ENCODE results near the gene SRPRA. TPM values are rescaled to one million over a fixed set of nuclear protein-coding genes. Genes with fewer than 3 reads are reported as not detected.
A peak's percentile ranks its signal among the peaks of the same experiment; 100 is the strongest.

SRPRA gene
- total and polyA plus RNA-seq, 10 of the 15 experiments (the other 5 are each of a cell fraction or from before 2014, with no cell fraction given): 29.6 to 131 (median 92.8) TPM

DNA sequence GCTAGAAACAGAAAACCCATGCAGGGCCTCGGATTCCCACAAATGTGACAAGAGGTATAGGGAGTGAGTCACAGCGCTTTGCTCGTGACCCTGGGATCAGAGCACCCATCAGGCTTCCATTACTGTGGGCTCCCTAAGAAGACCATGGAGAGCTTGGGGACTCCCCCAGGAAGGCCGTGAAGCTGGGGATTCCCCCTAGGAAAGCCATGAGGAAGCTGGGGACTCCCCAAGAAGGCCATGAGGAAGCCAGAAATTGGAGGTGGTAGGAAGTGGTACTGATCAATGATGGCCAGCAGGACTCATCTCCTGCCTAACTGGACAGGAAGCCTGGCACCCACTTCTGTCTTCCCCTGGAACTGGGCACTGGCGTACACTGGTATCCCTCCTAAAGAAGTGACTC is 25.0 kb upstream of the SRPRA start:
- Histone ChIP-seq H4K20me1 (ENCODE audit: control insufficient read depth, insufficient read depth) (no peaks in the 10 kb centered on the region), H3K79me2 (ENCODE audit: control insufficient read depth, insufficient read depth, low read length) (no peaks in the 10 kb centered on the region), H3K4me2 (ENCODE audit: control insufficient read depth, insufficient read depth) (no peak overlapping the region), H3K4me3 (no peak overlapping the region), H3K4me1 (ENCODE audit: control insufficient read depth, insufficient read depth, low read length) (peaks cover 8% of the 10 kb centered on the region), H3K36me3 (ENCODE audit: control insufficient read depth in 2 of 2, insufficient read depth in 2 of 2, low read length in 1 of 2) (peaks cover 8 to 12% of the 10 kb centered on the region in 2 experiments; a peak in 3 of 4 replicates), H3K27me3 (replicated peaks in 1 of 2; ENCODE audit: control insufficient read depth in 2 of 2, insufficient read depth in 2 of 2, low read length in 1 of 2) (no peaks in the 10 kb centered on the region), H2AFZ (ENCODE audit: control insufficient read depth, low read depth, low read length) (no peak overlapping the region), H3K27ac (ENCODE audit: control insufficient read depth, insufficient read depth) (no peak overlapping the region; the same call in 1 of the 2 replicates), H3K9me3 (replicated peaks; ENCODE audit: control insufficient read depth, insufficient read depth, low read length) (no peaks in the 10 kb centered on the region), H3K9ac (ENCODE audit: control insufficient read depth, insufficient read depth, low read length) (no peak overlapping the region)
- 46% methylated on average over 5 of the region's 5 CpGs for WGBS (ENCODE audit: insufficient coverage, insufficient replicate concordance, low lambda C conversion rate, missing lambda C conversion rate)
- POLR2A ChIA-PET: interaction anchor here (1.2 kb wide), 1 partner anchor 10 kb away, joined by 3 read pairs; the partner anchor contains the start of gene DCPS
- CTCF ChIA-PET: interaction anchor here (0.7 to 1.5 kb wide), 4 partner anchors 17 to 187 kb away, joined by 3 to 4 read pairs (median 3); no protein-coding TSS in a partner anchor
- RAD21 ChIA-PET (ENCODE audit: unreplicated experiment): interaction anchor here (1.2 kb wide), 1 partner anchor 10 kb away, joined by 4 read pairs; the partner anchor contains the start of gene DCPS
- ATAC-seq: peak; percentile 52
- SMC1A ChIA-PET (ENCODE audit: uncharacterized antibody, unreplicated experiment): interaction anchor here (1.1 to 1.2 kb wide), 2 partner anchors 8 to 25 kb away, joined by 3 to 4 read pairs; no protein-coding TSS in a partner anchor
- no peak for DNase-seq (ENCODE audit: low read depth, low spot score)
- intact Hi-C loops (cut with micrococcal nuclease; ENCODE audit: unreplicated experiment): no loop called here
- in situ Hi-C loops (cut with MboI): no loop called here
- FAIRE-seq: no peak
- no peak for TF ChIP-seq NR2C1 (IDR thresholded peaks at IDR 0.05)
- 0 out of 2 replicates have a peak, but pooled peaks have one; percentile 7 for TF ChIP-seq RUNX3 (IDR thresholded peaks at IDR 0.05; ENCODE audit: low read length)
- BruUV-seq (replicated peaks): TSS peak; percentile 35

GRCh38 chr11:126290887-126291286 is 22.2 kb upstream of the SRPRA start:
- 97% methylated on average over 12 of the region's 12 CpGs for WGBS (ENCODE audit: insufficient coverage, insufficient replicate concordance, low lambda C conversion rate, missing lambda C conversion rate)
- intact Hi-C loops (cut with micrococcal nuclease; ENCODE audit: unreplicated experiment): no loop called here
- Histone ChIP-seq H3K4me1 (ENCODE audit: control insufficient read depth, insufficient read depth, low read length) (peaks cover 8% of the 10 kb centered on the region), H2AFZ (ENCODE audit: control insufficient read depth, low read depth, low read length) (no peak overlapping the region), H3K79me2 (ENCODE audit: control insufficient read depth, insufficient read depth, low read length) (no peaks in the 10 kb centered on the region; the same call in 1 of the 2 replicates), H3K4me3 (no peak overlapping the region), H4K20me1 (ENCODE audit: control insufficient read depth, insufficient read depth) (no peaks in the 10 kb centered on the region), H3K27ac (ENCODE audit: control insufficient read depth, insufficient read depth) (no peak overlapping the region), H3K9me3 (replicated peaks; ENCODE audit: control insufficient read depth, insufficient read depth, low read length) (no peaks in the 10 kb centered on the region), H3K27me3 (replicated peaks in 1 of 2; ENCODE audit: control insufficient read depth in 2 of 2, insufficient read depth in 2 of 2, low read length in 1 of 2) (no peaks in the 10 kb centered on the region), H3K36me3 (ENCODE audit: control insufficient read depth in 2 of 2, insufficient read depth in 2 of 2, low read length in 1 of 2) (peaks cover 8 to 10% of the 10 kb centered on the region in 2 experiments; a peak in 3 of 4 replicates), H3K4me2 (ENCODE audit: control insufficient read depth, insufficient read depth) (no peak overlapping the region), H3K9ac (ENCODE audit: control insufficient read depth, insufficient read depth, low read length) (no peak overlapping the region)
- ChIA-PET CTCF (interaction anchor here (1.3 to 1.5 kb wide), 2 partner anchors 8 to 19 kb away, joined by 3 to 5 read pairs; no protein-coding TSS in a partner anchor), RAD21 (ENCODE audit: unreplicated experiment) (no interaction called here), POLR2A (interaction anchor here (1.3 kb wide), 1 partner anchor 8 kb away, joined by 4 read pairs; no protein-coding TSS in a partner anchor), SMC1A (ENCODE audit: uncharacterized antibody, unreplicated experiment) (interaction anchor here (0.7 to 1.9 kb wide), 3 partner anchors 9 to 21 kb away, joined by 3 to 6 read pairs (median 6); no protein-coding TSS in a partner anchor)
- in situ Hi-C loops (cut with MboI): no loop called here
- FAIRE-seq (no peak), ATAC-seq (no peak), DNase-seq (ENCODE audit: low read depth, low spot score) (no peak)
- TF ChIP-seq ESRRA (IDR thresholded peaks at IDR 0.05; ENCODE audit: low read length): no peak
- TF ChIP-seq CBFB (IDR thresholded peaks at IDR 0.05; ENCODE audit: low read depth): no peak
- TF ChIP-seq ZSCAN29 (IDR thresholded peaks at IDR 0.05): no peak
- no TSS peak for BruUV-seq (replicated peaks)

Measured in GM12878 (cell line).